Esophagus squamous epithelium (tissue), 5 donors: ENCODE data around the gene EEPD1. TPM values are rescaled to one million over a fixed set of nuclear protein-coding genes. Genes with fewer than 3 reads are reported as not detected.
A peak's percentile ranks its signal among the peaks of the same experiment; 100 is the strongest.

ENCODE experiments used
- DNase-seq: peaks from one replicate; lab custom pipeline; 2025; lab: John Stamatoyannopoulos, UW
- H3K27ac ChIP-seq, 4 donors: fragments of 200-600 bp; sonication (generic); one replicate each; pipeline ENCODE4 v1.5.1; 2016 to 2019; ENCODE audit warnings: mild to moderate bottlenecking in 1 of 4
- H3K27me3 ChIP-seq, 4 donors: fragments of 200-600 bp; sonication (generic); 1 replicate in 3 of 4; 2 replicates in 1 of 4; pipeline versions ENCODE4 v1.5.1 to v1.6.0; 2017 to 2021; ENCODE audit warnings: antibody characterized with exemption in 1 of 4
- H3K36me3 ChIP-seq, 3 donors: fragments of 200-600 bp; sonication (generic); one replicate each; pipeline ENCODE4 v1.5.1; 2016 to 2019
- H3K4me1 ChIP-seq, 3 donors: fragments of 200-600 bp; sonication (generic); one replicate each; pipeline ENCODE4 v1.5.1; 2017 to 2019
- H3K4me3 ChIP-seq, 4 donors: fragments of 200-600 bp; sonication (generic); 1 replicate in 3 of 4; 2 replicates in 1 of 4; pipeline ENCODE4 v1.5.1; 2016 to 2019; ENCODE audit warnings: mild to moderate bottlenecking in 2 of 4, moderate library complexity in 1 of 4
- H3K9me3 ChIP-seq, 3 donors: fragments of 200-600 bp; sonication (generic); one replicate each; pipeline ENCODE4 v1.5.1; 2016 to 2019
- CTCF ChIP-seq, 6 experiments: fragments of 450-650 bp in 4 of 6; fragments of 200-600 bp in 2 of 6; sonication (generic) in 2 of 6; IDR thresholded peaks; one replicate each; pipeline ENCODE4 v1.5.1; 2016 to 2019; ENCODE audit warnings: antibody characterized with exemption in 6 of 6, mild to moderate bottlenecking in 4 of 6, moderate library complexity in 4 of 6
- POLR2A ChIP-seq, 4 donors: fragments of 450-650 bp; IDR thresholded peaks; one replicate each; pipeline ENCODE4 v1.6.1; 2017; ENCODE audit warnings: antibody characterized with exemption in 4 of 4, mild to moderate bottlenecking in 4 of 4, moderate library complexity in 3 of 4
- WGBS, 2 donors: methylation state at CpG; one replicate each; pipeline ENCODE4 v1.1.5; 2018; 5-methylcytosine and 5-hydroxymethylcytosine counted together
- intact Hi-C: fragments of 100-400 bp; cut with DNase I; formaldehyde crosslinking; loops from one replicate; pipeline ENCODE4 v1.15.0; 2022
- total RNA-seq, 4 donors: library from RNA; depleted of rRNA; stranded (reverse); fragments of >200 nt; gene quantifications; one replicate each; pipeline ENCODE4 v1.1.0, GENCODE V29; 2016
- donor health status: DM: yes; HTN: yes; CAD: no.

EEPD1 gene
- total RNA-seq, 4 donors from 2014 or later = 2.3 to 10.2 (median 4.8) TPM

- peak overlapping the region in 3 of 4 donors; percentile 30 to 71 (median 48) for H3K27ac ChIP-seq
Observed at GRCh38 chr7:36214608-36215456, 61.8 kb downstream of the EEPD1 start.

GRCh38 chr7:36215457-36215765, 62.4 kb downstream of the EEPD1 start:
- Histone ChIP-seq H3K36me3 (no peaks in the 10 kb centered on the region), H3K9me3 (no peaks in the 10 kb centered on the region), H3K27ac (peak overlapping the region in 3 of 4 donors; percentile 19 to 71 (median 54)), H3K27me3 (no peaks in the 10 kb centered on the region), H3K4me3 (no peak overlapping the region), H3K4me1 (peaks cover 0 to 34% (median 17%) of the 10 kb centered on the region in 3 donors)
- no peak for DNase-seq
- TF ChIP-seq CTCF (IDR thresholded peaks at IDR 0.05) (no peak), POLR2A (IDR thresholded peaks at IDR 0.05) (no peak)
- intact Hi-C loops = no loop called here
- WGBS, 2 donors = 93 to 100% methylated on average over 1 to 2 of the region's 2 CpGs

More at GRCh38 chr7:36214608-36215456, 61.8 kb downstream of the EEPD1 start:
- 67 to 83% methylated on average over 12 to 18 of the region's 23 CpGs for WGBS, 2 donors
- DNase-seq = no peak
- intact Hi-C loops = no loop called here
- Histone ChIP-seq H3K4me3 (no peak overlapping the region), H3K9me3 (no peaks in the 10 kb centered on the region), H3K4me1 (peaks cover 0 to 40% (median 19%) of the 10 kb centered on the region in 3 donors), H3K27me3 (no peaks in the 10 kb centered on the region), H3K36me3 (no peaks in the 10 kb centered on the region)
- TF ChIP-seq POLR2A (IDR thresholded peaks at IDR 0.05) (no peak), CTCF (IDR thresholded peaks at IDR 0.05) (no peak)

- no peak for DNase-seq
- intact Hi-C loops = no loop called here
- no peaks in the 10 kb centered on the region for H3K36me3 ChIP-seq
- H3K9me3 ChIP-seq = no peaks in the 10 kb centered on the region
- TF ChIP-seq POLR2A (IDR thresholded peaks at IDR 0.05) (no peak), CTCF (IDR thresholded peaks at IDR 0.05) (no peak)
- H3K4me1 ChIP-seq = peaks cover 0 to 29% (median 13%) of the 10 kb centered on the region in 3 donors
- no peaks in the 10 kb centered on the region for H3K27me3 ChIP-seq
- 73 to 79% methylated on average over 4 of the region's 4 CpGs for WGBS, 2 donors
- H3K4me3 ChIP-seq = no peak overlapping the region
- H3K27ac ChIP-seq = peak overlapping the region in 2 of 4 donors; percentile 19 to 54
Observed at GRCh38 chr7:36216063-36216684, 63.1 kb downstream of the EEPD1 start.

- no peaks in the 10 kb centered on the region for H3K9me3 ChIP-seq
- DNase-seq = no peak
- WGBS, 2 donors = 82 to 95% methylated on average over 4 of the region's 4 CpGs
- TF ChIP-seq POLR2A (IDR thresholded peaks at IDR 0.05) = no peak
- no peaks in the 10 kb centered on the region for H3K27me3 ChIP-seq
- no peaks in the 10 kb centered on the region for H3K36me3 ChIP-seq
- no peak overlapping the region for H3K4me3 ChIP-seq
- peaks cover 0 to 29% (median 13%) of the 10 kb centered on the region in 3 donors for H3K4me1 ChIP-seq
- intact Hi-C loops = no loop called here
- no peak overlapping the region for H3K27ac ChIP-seq
Observed at GRCh38 chr7:36217211-36217960, 64.3 kb downstream of the EEPD1 start.

- no peak overlapping the region for H3K4me3 ChIP-seq
- no peak overlapping the region for H3K27ac ChIP-seq
- no peaks in the 10 kb centered on the region for H3K9me3 ChIP-seq
- no peak for DNase-seq
- H3K4me1 ChIP-seq = peaks cover 0 to 29% (median 13%) of the 10 kb centered on the region in 3 donors
- no peaks in the 10 kb centered on the region for H3K36me3 ChIP-seq
- no peak for TF ChIP-seq POLR2A (IDR thresholded peaks at IDR 0.05)
- TF ChIP-seq CTCF (IDR thresholded peaks at IDR 0.05) = no peak
- H3K27me3 ChIP-seq = no peaks in the 10 kb centered on the region
- intact Hi-C loops = no loop called here
- WGBS, 2 donors = 74 to 83% methylated on average over 5 of the region's 5 CpGs
Observed at GRCh38 chr7:36217961-36218284, 64.9 kb downstream of the EEPD1 start.
